Memory B cell (primary cell): ENCODE data around the gene RANBP10.

Experiments used
- ATAC-seq: fragments of 150-1000 bp; cut with Tn5 transposase; 2 replicates; pipeline ENCODE4 v1.10.0; 2021; ENCODE audit warnings: low read depth, mild to moderate bottlenecking, moderate library complexity
- DNase-seq, 2 donors: peaks; one replicate each; pipeline ENCODE4 v3.0.0; 2022; ENCODE audit warnings: low spot score in 2 of 2
- H3K27ac Mint-ChIP-seq: one replicate; pipeline ENCODE4 v1.8.0; 2022; ENCODE audit warnings: mild to moderate bottlenecking, moderate library complexity, mixed read lengths
- H3K27me3 Mint-ChIP-seq: one replicate; pipeline ENCODE4 v1.8.0; 2022; ENCODE audit warnings: mixed read lengths
- H3K36me3 Mint-ChIP-seq: one replicate; pipeline ENCODE4 v1.8.0; 2022; ENCODE audit warnings: mild to moderate bottlenecking, mixed read lengths
- H3K4me1 Mint-ChIP-seq: one replicate; pipeline ENCODE4 v1.8.0; 2022; ENCODE audit warnings: mixed read lengths
- H3K4me3 Mint-ChIP-seq: one replicate; pipeline ENCODE4 v1.8.0; 2022; ENCODE audit warnings: mild to moderate bottlenecking, moderate library complexity, mixed read lengths
- H3K9me3 Mint-ChIP-seq: one replicate; pipeline ENCODE4 v1.8.0; 2022; ENCODE audit warnings: mixed read lengths

RANBP10 gene

DNA sequence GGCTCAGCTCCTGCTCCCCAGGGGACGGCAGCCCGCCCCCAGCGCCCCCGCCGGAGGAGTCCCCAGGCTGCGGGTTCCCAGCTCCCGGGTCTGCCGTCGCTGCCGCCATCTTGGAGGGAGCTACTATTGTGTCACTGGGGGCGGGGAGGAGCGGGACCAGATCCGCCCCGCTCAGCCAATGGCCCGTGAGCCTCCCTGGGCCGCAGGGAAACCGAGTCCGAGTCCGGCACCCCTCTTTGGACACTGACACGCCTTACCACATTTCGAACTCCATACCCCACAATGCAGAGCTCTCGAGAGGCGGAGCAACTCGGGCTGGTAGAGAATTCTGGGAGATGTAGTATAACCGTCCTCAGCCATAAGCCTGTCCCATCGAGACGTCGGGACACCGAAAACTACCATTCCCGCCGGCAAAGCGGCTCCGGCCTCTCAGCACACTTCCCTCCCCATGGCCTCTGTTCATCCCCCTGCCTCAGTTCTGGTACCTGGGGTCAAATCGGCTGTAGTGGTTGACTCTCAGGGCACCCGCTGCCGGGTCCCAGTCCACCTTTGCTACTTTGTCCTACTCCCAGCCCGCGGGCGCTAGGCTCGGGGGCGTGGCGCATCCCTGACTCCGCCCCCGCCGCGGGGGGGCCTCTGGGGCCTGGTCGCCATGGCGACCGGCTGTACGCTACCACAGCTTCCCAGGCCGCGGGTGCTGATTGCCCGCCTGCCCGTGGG is at the start of gene RANBP10, which contains the start of gene TSNAXIP1:
RANBP10 (minus strand) TSS at position 133 of the 720 bp plus-strand sequence; CDS start at position 109, 24 bp downstream.
TSNAXIP1 (plus strand) TSS at position 462 of the 720 bp plus-strand sequence. CDS start 261 bp downstream, outside the sequence.
- peak within 1 kb of the TSS; percentile 88 for H3K4me3 Mint-ChIP-seq
- peak; percentile 88 to 93 for DNase-seq
- peaks cover 26% of the 10 kb centered on the region for H3K4me1 Mint-ChIP-seq
- no peaks in the 10 kb centered on the region for H3K27me3 Mint-ChIP-seq
- no peaks in the 10 kb centered on the region for H3K9me3 Mint-ChIP-seq
- H3K36me3 Mint-ChIP-seq = peaks cover 4% of the 10 kb centered on the region
- peak within 1 kb of the TSS; percentile 86 for H3K27ac Mint-ChIP-seq
- peak; percentile 83 for ATAC-seq

DNA sequence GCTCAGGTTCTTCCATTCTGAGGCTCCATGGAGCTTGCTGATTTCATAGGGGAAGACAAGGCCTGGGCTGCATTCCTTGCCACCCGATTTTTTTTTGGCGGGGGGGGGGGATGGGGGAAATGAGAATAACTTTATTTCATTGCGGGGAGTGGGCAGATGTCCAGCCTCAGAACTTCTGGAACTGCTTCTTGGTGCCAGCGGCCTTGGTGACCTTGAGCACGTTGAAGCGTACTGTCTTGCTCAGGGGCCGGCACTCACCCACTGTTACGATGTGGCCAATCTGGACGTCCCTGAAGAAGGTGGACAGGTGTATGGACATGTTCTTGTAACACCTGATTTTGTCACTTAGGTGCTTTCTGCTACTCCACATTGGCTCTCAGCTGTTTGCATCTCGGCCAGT is 49.4 kb upstream of the RANBP10 start:
- ATAC-seq (no peak), DNase-seq (no peak)
- H3K9me3 Mint-ChIP-seq = no peaks in the 10 kb centered on the region
- no peak overlapping the region for H3K27ac Mint-ChIP-seq
- H3K36me3 Mint-ChIP-seq = no peaks in the 10 kb centered on the region
- H3K4me3 Mint-ChIP-seq = no peak overlapping the region
- H3K27me3 Mint-ChIP-seq = no peaks in the 10 kb centered on the region
- H3K4me1 Mint-ChIP-seq = peaks cover 19% of the 10 kb centered on the region

GRCh38 chr16:67853670-67854069 is 47.3 kb upstream of the RANBP10 start:
- H3K27ac Mint-ChIP-seq = no peak overlapping the region
- no peaks in the 10 kb centered on the region for H3K27me3 Mint-ChIP-seq
- H3K4me1 Mint-ChIP-seq = peaks cover 22% of the 10 kb centered on the region
- H3K9me3 Mint-ChIP-seq = no peaks in the 10 kb centered on the region
- no peaks in the 10 kb centered on the region for H3K36me3 Mint-ChIP-seq
- ATAC-seq = no peak
- no peak overlapping the region for H3K4me3 Mint-ChIP-seq
- no peak for DNase-seq

DNA sequence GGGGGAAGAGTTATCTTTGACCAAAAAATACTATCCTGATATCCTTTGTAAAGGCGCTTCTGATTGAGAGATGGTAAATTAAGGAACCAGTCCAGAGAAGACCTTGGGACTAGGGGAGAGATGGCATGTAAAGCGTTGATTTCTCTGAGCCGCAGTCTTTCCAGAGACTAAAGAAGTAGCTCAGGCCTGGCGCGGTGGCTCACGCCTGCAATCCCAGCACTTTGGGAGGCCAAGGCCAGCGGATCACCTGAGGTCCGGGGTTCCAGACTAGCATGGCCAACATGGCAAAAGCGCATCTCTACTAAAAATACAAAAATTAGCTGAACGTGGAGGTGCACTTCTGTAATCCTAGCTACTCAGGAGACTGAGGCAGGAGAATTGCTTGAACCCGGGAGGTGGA is 41.8 kb upstream of the RANBP10 start:
- Mint-ChIP-seq H3K4me1 (peaks cover 25% of the 10 kb centered on the region), H3K4me3 (peak overlapping the region; percentile 79), H3K27me3 (no peaks in the 10 kb centered on the region), H3K36me3 (no peaks in the 10 kb centered on the region), H3K27ac (no peak overlapping the region), H3K9me3 (no peaks in the 10 kb centered on the region)
- no peak for DNase-seq
- no peak for ATAC-seq

- H3K4me1 Mint-ChIP-seq = peaks cover 25% of the 10 kb centered on the region
- DNase-seq = no peak
Observed at GRCh38 chr16:67847064-67847861, 40.9 kb upstream of the RANBP10 start, which contains the start of gene CENPT. TSS of gene CENPT (minus strand) at chr16:67847693. CDS start at chr16:67833859, 13,834 bp downstream.

GRCh38 chr16:67846320-67847063 is 40.1 kb upstream of the RANBP10 start, which contains the start of gene NUTF2:
TSS of gene NUTF2 (plus strand) at chr16:67846933. CDS start at chr16:67865131, 18,198 bp downstream.
- peak; percentile 95 to 97 for DNase-seq
- H3K27ac Mint-ChIP-seq = peak within 1 kb of the TSS; percentile 88
- H3K4me3 Mint-ChIP-seq = peak within 1 kb of the TSS; percentile 90
- peaks cover 25% of the 10 kb centered on the region for H3K4me1 Mint-ChIP-seq
- H3K27me3 Mint-ChIP-seq = no peaks in the 10 kb centered on the region
- ATAC-seq = peak; percentile 67
- no peaks in the 10 kb centered on the region for H3K9me3 Mint-ChIP-seq
- no peaks in the 10 kb centered on the region for H3K36me3 Mint-ChIP-seq

More at GRCh38 chr16:67847064-67847861, 40.9 kb upstream of the RANBP10 start, which contains the start of gene CENPT:
- Mint-ChIP-seq H3K4me3 (peak within 1 kb of the TSS; percentile 90), H3K27ac (peak within 1 kb of the TSS; percentile 88), H3K27me3 (no peaks in the 10 kb centered on the region), H3K9me3 (no peaks in the 10 kb centered on the region), H3K36me3 (no peaks in the 10 kb centered on the region)
- ATAC-seq = peak; percentile 57

- DNase-seq (no peak), ATAC-seq (no peak)
- H3K27ac Mint-ChIP-seq = peak overlapping the region; percentile 88
- H3K9me3 Mint-ChIP-seq = no peaks in the 10 kb centered on the region
- H3K36me3 Mint-ChIP-seq = no peaks in the 10 kb centered on the region
- peak overlapping the region; percentile 90 for H3K4me3 Mint-ChIP-seq
- peaks cover 26% of the 10 kb centered on the region for H3K4me1 Mint-ChIP-seq
- H3K27me3 Mint-ChIP-seq = no peaks in the 10 kb centered on the region
Observed at GRCh38 chr16:67846063-67846319, 39.6 kb upstream of the RANBP10 start.

DNA sequence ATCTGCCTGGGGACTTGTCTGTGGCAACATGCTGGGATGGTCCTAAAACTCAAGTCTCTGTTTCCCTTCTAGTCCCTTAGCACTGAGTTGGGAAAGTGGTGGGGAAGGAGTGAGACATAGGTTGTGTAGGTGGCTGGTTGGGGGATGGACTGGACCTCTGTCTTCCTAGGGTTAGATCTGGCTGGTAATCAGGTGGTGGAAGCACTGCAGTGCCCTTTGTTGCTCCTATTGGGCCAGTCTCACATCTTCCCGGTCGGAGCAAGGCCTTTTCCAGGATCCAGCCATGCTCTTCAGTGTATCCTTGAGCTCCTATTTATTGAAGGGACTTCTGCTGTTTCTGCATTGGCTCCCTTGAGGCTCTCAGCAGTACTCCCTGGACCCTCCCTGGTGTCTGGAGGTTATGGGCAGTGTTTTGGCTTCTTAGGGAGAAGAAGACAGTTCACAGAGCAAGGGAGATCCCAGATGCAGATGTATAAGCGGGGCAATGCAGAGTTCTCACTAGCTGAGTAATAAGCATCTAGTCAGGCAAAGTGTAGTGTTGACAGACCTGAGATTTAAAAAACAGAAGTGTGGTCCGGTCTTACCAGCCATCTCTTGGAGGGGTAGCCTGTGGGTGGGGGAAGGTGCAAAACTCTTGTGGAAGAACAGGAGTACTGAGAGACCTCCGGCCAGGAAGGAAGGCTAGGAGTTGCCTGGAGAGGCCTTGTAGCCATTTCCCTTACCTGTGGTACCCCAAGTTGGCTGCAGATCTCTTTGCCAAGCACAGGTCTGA is 39.1 kb upstream of the RANBP10 start:
- Mint-ChIP-seq H3K27ac (peak overlapping the region; percentile 88), H3K36me3 (no peaks in the 10 kb centered on the region), H3K4me1 (peaks cover 26% of the 10 kb centered on the region), H3K27me3 (no peaks in the 10 kb centered on the region), H3K9me3 (no peaks in the 10 kb centered on the region), H3K4me3 (peak overlapping the region; percentile 90)
- ATAC-seq (no peak), DNase-seq (no peak)

DNA sequence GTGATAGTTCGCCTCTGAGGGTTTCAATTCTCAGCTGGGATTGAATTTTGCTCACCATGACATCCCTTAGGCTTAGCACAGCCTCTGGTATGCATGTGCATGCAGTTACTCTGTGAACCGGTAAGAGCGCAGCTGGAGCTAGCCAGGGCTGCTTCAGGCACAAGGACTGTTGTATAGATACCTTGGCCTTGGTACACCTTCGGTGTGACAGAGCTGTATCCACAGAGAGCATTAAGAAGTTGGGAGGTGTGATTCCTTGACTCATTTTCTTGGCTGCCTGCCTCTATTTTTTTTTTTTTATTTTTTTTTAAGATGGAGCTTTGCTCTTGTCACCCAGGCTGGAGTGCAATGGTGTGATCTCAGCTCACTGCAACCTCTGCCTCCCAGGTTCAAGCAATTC is 38.1 kb upstream of the RANBP10 start:
- no peak overlapping the region for H3K27ac Mint-ChIP-seq
- ATAC-seq (no peak), DNase-seq (no peak)
- H3K36me3 Mint-ChIP-seq = no peaks in the 10 kb centered on the region
- peaks cover 26% of the 10 kb centered on the region for H3K4me1 Mint-ChIP-seq
- no peaks in the 10 kb centered on the region for H3K27me3 Mint-ChIP-seq
- peak overlapping the region; percentile 29 for H3K4me3 Mint-ChIP-seq
- H3K9me3 Mint-ChIP-seq = no peaks in the 10 kb centered on the region

- no peak for ATAC-seq
Observed at GRCh38 chr16:67843343-67843765, 37.0 kb upstream of the RANBP10 start.

GRCh38 chr16:67842509-67843342 is 36.4 kb upstream of the RANBP10 start:
- H3K27me3 Mint-ChIP-seq = peaks cover 2% of the 10 kb centered on the region
- peak overlapping the region; percentile 88 for H3K27ac Mint-ChIP-seq
- peak; percentile 21 for ATAC-seq

More at GRCh38 chr16:67843343-67843765, 37.0 kb upstream of the RANBP10 start:
- no peak for DNase-seq
- H3K36me3 Mint-ChIP-seq = no peaks in the 10 kb centered on the region
- H3K9me3 Mint-ChIP-seq = no peaks in the 10 kb centered on the region
- peak overlapping the region; percentile 95 for H3K4me3 Mint-ChIP-seq
- no peaks in the 10 kb centered on the region for H3K27me3 Mint-ChIP-seq
- H3K4me1 Mint-ChIP-seq = peaks cover 23% of the 10 kb centered on the region
- H3K27ac Mint-ChIP-seq = peak overlapping the region; percentile 88

GRCh38 chr16:67841816-67842508 is 35.6 kb upstream of the RANBP10 start, which contains the start of gene THAP11:
TSS of gene THAP11 (plus strand) at chr16:67842320. CDS start at chr16:67842555, 235 bp downstream.
- ATAC-seq (peak; percentile 57), DNase-seq (peak; percentile 94 to 99)
- H3K4me3 Mint-ChIP-seq = peak within 1 kb of the TSS; percentile 95
- peak within 1 kb of the TSS; percentile 88 for H3K27ac Mint-ChIP-seq
- H3K36me3 Mint-ChIP-seq = peaks cover 1% of the 10 kb centered on the region
- H3K9me3 Mint-ChIP-seq = no peaks in the 10 kb centered on the region
- H3K27me3 Mint-ChIP-seq = peaks cover 3% of the 10 kb centered on the region
- H3K4me1 Mint-ChIP-seq = peaks cover 21% of the 10 kb centered on the region

More at GRCh38 chr16:67842509-67843342, 36.4 kb upstream of the RANBP10 start:
- DNase-seq = peak; percentile 51 to 62
- Mint-ChIP-seq H3K4me1 (peaks cover 23% of the 10 kb centered on the region), H3K9me3 (no peaks in the 10 kb centered on the region), H3K36me3 (peaks cover 1% of the 10 kb centered on the region), H3K4me3 (peak overlapping the region; percentile 95)
